Pons (tissue), 1 donor: ENCODE results near the gene ANKRD13B.
A peak's percentile ranks its signal among the peaks of the same experiment; 100 is the strongest.

ENCODE experiments used
- DNase-seq: peaks from one replicate; pipeline ENCODE4 v3.0.0-alpha.2; 2016; ENCODE audit warnings: low spot score

ANKRD13B gene

DNA sequence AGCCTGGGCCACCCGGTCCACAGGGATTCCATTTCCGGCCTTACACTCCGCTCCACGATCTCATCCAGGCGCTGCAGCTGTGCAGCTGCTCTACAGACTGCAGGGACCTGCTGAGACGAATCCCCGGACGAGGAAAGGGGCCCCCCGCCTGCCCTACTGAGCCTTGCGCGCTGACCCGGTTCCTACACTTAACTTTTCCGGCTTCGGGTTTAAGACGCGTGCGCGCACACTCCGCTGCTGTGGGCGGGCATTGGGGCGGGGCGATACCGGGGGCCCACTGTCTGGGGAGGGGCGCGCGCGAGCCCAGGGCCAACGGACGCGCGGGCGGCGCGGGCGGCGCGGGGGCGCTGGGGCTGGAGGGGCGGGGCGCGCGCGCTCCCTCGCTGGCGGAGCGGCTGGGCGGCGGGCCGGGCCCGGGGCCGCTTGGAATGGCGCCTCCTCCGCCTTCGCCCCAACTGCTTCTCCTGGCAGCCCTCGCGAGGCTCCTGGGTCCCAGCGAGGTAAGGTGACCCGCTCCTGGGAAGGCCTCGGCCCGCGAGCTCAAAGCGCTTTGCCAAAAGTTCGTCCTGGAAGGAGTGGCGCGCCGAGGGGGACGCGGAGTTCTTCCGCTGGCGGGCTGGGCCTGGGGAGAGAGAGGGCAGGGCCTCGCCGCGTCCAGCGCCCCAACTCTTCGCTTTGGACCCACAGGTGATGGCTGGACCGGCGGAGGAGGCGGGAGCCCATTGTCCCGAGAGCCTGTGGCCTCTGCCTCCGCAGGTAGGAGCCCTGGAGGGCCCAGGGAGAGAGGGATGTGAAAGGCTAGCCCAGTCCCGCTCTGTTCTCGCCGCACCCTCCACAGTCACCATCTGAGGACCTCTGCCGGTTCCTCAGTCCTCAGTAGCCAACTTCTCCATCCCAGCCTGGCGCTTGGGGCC lies 24.3 kb upstream of the ANKRD13B start, which contains the start of gene TP53I13:
Gene TP53I13, plus strand, starts transcription at position 371 of the 914 bp plus-strand sequence. Its CDS starts 58 bp downstream, at position 429.
- DNase-seq, result no peak

DNA sequence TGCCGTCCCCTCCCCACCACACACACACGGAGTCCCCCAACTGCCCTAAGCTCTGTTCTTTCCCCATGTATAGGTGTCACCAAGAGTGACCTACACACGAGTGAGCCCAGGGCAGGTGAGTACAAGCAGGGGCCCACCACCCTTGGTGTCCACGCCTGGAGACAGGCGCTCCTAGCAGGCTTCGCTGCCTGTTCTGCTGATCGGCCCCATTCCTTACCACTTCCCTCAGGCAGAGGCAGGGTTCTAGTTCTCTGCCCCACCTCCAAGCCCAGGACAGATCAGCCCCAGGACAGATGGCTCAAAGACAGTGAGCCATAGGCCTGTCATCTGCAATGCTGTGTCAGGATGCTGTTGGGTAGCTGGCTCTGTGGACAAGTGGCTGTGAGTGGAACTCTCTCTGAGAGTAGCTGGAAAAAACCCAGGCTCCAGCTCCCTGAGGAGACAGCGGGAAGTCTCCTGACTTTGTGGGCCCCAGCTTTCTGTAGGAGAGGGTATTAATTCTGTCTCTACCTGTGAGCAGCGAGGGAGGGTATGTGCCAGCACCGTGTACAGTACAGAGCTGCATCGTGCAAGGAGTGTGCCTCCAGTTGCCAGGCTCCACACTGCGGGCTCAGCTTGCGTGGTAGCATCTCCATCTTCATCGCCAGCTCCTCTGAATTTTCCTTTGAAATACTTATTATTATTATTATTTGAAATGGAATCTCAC lies 23.5 kb upstream of the ANKRD13B start:
- DNase-seq, result no peak

GRCh38 chr17:29570521-29570920 lies 22.4 kb upstream of the ANKRD13B start:
- DNase-seq, result no peak

GRCh38 chr17:29571486-29571882 lies 21.4 kb upstream of the ANKRD13B start:
- DNase-seq, result no peak

DNA sequence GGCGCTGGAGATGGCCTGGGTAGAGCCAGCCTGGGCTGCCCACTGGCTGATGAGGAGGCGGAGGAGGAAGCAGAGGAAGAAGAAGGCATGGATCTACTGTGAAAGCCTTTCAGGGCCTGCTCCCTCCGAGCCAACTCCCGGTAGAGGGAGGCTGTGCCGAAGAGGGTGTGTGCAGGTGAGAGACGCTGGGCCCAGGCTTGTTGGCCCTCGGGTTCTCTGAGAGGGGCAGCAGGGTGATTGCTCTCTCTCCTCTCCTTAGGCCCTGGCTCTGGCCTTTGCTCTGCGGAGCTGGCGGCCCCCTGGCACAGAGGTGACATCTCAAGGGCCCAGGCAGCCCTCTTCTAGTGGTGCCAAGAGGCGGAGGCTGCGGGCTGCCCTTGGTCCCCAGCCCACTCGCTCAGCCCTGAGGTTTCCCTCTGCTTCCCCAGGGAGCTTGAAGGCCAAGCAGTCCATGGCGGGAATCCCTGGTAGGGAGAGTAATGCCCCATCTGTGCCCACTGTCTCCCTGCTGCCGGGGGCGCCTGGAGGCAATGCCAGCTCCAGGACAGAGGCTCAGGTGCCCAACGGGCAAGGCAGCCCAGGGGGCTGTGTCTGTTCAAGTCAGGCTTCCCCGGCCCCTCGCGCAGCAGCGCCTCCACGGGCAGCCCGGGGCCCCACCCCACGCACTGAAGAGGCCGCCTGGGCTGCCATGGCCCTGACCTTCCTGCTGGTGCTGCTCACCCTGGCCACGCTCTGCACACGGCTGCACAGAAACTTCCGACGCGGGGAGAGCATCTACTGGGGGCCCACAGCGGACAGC lies 20.9 kb upstream of the ANKRD13B start:
- no peak for DNase-seq

DNA sequence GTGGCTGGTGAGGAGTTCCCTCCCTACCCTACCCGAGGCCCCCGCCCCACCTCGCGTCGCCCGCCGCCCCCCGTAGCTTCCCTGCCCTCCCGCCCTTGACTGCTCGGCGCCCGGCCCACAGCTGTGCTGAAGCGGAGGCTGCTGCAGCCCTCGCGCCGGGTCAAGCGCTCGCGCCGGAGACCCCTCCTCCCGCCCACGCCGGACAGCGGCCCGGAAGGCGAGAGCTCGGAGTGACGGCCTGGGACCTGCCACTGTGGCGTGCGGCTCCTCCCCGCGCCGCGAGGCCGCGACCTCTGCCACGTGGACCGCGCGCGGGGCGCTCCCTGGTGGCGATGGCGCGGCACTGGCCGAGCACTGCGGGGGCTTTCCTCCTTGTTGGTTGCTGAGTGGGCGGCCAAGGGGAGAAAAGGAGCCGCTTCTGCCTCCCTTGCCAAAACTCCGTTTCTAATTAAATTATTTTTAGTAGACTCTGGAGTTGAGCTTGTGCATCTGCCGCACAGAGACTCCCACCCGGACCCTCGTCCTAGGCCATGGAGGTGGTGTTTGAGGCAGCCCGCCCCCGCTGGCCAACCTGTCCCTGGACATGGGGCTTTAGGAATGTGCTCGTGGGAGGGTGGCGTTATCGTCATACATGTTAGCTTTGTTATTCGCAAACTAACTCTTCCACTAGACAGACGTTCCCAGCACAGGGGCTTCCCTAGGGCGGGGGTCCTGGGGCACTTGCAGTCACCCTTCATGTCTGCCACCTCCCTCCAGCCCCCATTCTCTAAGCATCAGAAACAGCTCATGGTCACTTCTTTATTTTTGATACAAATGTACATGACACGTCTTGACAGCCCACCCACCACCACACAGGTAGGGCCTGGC lies 20.0 kb upstream of the ANKRD13B start:
- DNase-seq, result no peak

DNA sequence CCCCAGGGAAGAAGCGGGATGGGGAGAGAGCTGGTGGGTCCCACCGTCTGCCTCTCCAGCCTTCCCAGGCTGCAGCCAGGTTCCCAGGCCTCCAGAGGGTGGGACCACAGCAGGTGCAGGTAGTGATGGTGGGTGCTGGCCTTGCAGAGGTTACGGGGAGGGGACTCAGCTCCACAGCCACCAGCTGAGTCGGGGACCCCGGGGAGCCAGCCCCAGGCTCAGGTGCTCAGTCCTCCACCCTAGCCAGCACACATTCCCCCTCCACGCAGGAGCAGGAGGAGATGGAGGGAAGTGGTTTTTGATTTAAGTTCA lies 19.4 kb upstream of the ANKRD13B start:
- DNase-seq, result no peak

DNA sequence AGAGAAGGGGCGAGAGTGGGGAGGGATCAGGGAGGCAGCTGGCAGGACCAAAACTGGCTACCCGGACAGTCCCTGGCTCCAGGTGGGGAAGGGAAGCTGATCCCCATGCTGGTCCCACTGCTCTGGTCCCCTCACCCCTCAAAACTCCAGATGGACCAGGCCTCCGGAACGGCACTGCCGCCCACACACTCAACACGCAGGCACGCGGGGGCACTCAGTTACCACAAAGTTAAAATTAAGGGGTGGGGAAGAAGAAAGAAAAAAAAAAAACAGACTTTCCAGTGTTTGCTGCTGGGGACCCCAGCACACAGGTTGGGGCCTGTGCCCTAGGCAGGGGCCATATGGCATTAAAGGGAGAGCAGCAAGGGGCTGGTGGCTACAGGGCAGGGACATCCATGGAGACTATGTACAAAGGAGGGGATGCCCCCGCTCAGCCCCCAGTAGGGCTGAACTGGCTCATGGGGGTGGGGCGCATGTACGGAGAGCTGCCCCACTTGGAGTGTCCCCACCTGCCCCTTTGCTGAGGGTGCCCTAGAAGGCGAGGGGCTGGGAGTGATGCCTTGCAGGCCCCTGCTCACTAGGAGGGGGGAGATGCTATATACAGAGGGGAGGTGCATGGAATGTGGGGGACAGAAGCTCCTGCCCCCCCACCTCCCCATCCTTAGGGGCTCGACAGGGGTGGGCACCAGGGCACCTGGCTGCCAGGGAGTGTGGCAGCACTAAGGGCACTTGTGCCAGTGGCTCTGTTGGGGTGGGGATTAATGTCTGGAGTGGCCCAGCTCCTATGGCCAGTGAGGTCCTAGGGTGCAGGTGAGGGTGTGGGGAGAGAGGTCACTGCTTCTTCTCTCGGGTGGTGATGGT lies 18.8 kb upstream of the ANKRD13B start:
- no peak for DNase-seq

- no peak for DNase-seq
These were observed 18.0 kb upstream of the ANKRD13B start for GRCh38 chr17:29574732-29575510.

- DNase-seq, result no peak
These were observed 17.3 kb upstream of the ANKRD13B start for GRCh38 chr17:29575511-29576213.

DNA sequence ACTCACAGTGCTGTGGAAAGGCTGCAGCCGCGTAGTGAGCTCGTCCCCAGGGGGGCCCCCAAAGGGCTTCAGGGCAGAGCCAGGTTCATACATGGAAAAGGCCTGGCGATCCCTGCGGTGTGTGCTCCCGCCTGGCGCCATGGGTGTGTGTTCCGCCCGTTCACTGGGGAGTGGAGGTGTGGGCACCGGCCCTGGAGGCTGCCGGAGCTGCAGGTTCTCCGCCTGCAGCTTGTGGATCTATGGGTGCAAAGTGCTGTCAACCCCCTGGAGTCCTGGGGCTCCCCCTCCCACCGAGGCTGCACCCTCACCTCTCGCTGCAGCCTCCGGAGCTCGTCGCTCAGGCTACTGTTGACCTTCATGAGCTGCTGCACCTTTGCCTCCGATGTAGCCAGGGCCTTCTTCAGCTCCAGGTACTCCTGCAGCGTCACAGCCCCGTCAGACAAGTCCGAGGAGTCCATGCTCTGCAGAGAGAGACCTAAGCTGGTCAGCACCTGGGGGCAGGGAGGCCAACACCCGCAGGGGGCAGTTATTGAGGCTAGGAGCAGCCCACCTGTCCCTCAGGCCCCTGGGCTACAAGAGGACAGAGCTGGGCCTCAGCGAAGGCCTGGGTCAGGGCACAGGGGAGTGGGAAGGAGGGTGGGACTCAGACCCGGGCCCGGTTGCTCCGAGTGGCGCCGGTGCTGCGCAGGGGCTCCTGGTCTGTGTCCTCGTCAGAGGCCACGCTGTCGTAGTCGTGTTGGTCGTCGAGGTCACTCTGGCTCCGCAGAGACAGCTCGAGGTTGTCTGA lies 16.5 kb upstream of the ANKRD13B start:
- DNase-seq, result no peak

- DNase-seq, result no peak
These were observed 15.9 kb upstream of the ANKRD13B start for GRCh38 chr17:29577001-29577370.

- DNase-seq, result no peak
These were observed 15.3 kb upstream of the ANKRD13B start for GRCh38 chr17:29577385-29578211.

- DNase-seq, result no peak
These were observed 14.1 kb upstream of the ANKRD13B start for GRCh38 chr17:29578626-29579485.

- DNase-seq, result peak; percentile 92
These were observed 12.8 kb upstream of the ANKRD13B start for GRCh38 chr17:29579866-29580771.
